Neuronal stem cell (in vitro differentiated cells): Measurements from ENCODE around the gene FHOD3.

Experiments used
- DNase-seq: peaks from one replicate; pipeline ENCODE4 v3.0.0-alpha.2; 2013; ENCODE audit warnings: low spot score
- H2AFZ ChIP-seq: one replicate; pipeline ENCODE4 v1.6.1; 2013; ENCODE audit warnings: mild to moderate bottlenecking, low read length, inconsistent platforms
- H2AK5ac ChIP-seq: 2 replicates; pipeline ENCODE4 v1.6.1; 2013; ENCODE audit warnings: low read depth, mild to moderate bottlenecking, inconsistent platforms, low read length, moderate library complexity, mixed read lengths
- H2BK120ac ChIP-seq: 2 replicates; pipeline ENCODE4 v1.6.1; 2013; ENCODE audit warnings: low read depth, mild to moderate bottlenecking, inconsistent platforms, low read length, moderate library complexity, mixed read lengths
- H2BK12ac ChIP-seq: one replicate; pipeline ENCODE4 v1.6.1; 2013; ENCODE audit warnings: low read length, inconsistent platforms
- H2BK15ac ChIP-seq: 2 replicates; pipeline ENCODE4 v1.6.1; 2013; ENCODE audit warnings: mild to moderate bottlenecking, low read length, inconsistent platforms, mixed read lengths
- H2BK5ac ChIP-seq: one replicate; pipeline ENCODE4 v1.6.1; 2013; ENCODE audit warnings: inconsistent platforms, mild to moderate bottlenecking, low read length, moderate library complexity
- H3K14ac ChIP-seq: one replicate; pipeline ENCODE4 v1.6.1; 2013; ENCODE audit warnings: low read length, inconsistent platforms
- H3K18ac ChIP-seq: 2 replicates; pipeline ENCODE4 v1.6.1; 2013; ENCODE audit warnings: low read length, inconsistent platforms
- H3K23ac ChIP-seq: 2 replicates; pipeline ENCODE4 v1.6.1; 2013; ENCODE audit warnings: low read depth, mild to moderate bottlenecking, mixed read lengths, low read length, inconsistent platforms; ENCODE audit not compliant: poor library complexity
- H3K27ac ChIP-seq: replicated peaks from 3 replicates; pipeline ENCODE4 v1.5.1; 2013; ENCODE audit warnings: low read length, inconsistent platforms
- H3K27me3 ChIP-seq, 3 experiments: 2 replicates each; pipeline ENCODE4 v1.6.1; 2013; ENCODE audit warnings: low read length in 3 of 3, mild to moderate bottlenecking in 2 of 3, inconsistent platforms in 1 of 3, low read depth in 1 of 3, mixed read lengths in 1 of 3, moderate library complexity in 1 of 3; ENCODE audit not compliant: control insufficient read depth in 3 of 3, insufficient read depth in 3 of 3
- H3K36me3 ChIP-seq, 2 donors: replicated peaks in 1 of 2; 2 replicates each; pipeline ENCODE4 v1.6.1; 2013; ENCODE audit warnings: low read length in 2 of 2; ENCODE audit not compliant: control insufficient read depth in 2 of 2, insufficient read depth in 2 of 2
- H3K4ac ChIP-seq: 2 replicates; pipeline ENCODE4 v1.6.1; 2013; ENCODE audit warnings: inconsistent platforms, mild to moderate bottlenecking, low read length, moderate library complexity
- H3K4me1 ChIP-seq, 2 donors: 1 replicate in 1 of 2; 2 replicates in 1 of 2; pipeline ENCODE4 v1.6.1; 2013; ENCODE audit warnings: low read length in 2 of 2, low read depth in 1 of 2; ENCODE audit not compliant: control insufficient read depth in 2 of 2, insufficient read depth in 1 of 2
- H3K4me2 ChIP-seq: one replicate; pipeline ENCODE4 v1.6.1; 2013; ENCODE audit warnings: mild to moderate bottlenecking, low read length, inconsistent platforms; ENCODE audit not compliant: insufficient read depth, poor library complexity, severe bottlenecking
- H3K4me3 ChIP-seq, 2 donors: 2 replicates each; pipeline ENCODE4 v1.5.1; 2013; ENCODE audit warnings: low read length in 2 of 2, mild to moderate bottlenecking in 2 of 2, inconsistent platforms in 1 of 2, moderate library complexity in 1 of 2
- H3K79me1 ChIP-seq: one replicate; pipeline ENCODE4 v1.6.1; 2013; ENCODE audit warnings: low read depth, mild to moderate bottlenecking, inconsistent platforms, low read length, moderate library complexity
- H3K9ac ChIP-seq: one replicate; pipeline ENCODE4 v1.6.1; 2013; ENCODE audit warnings: mild to moderate bottlenecking, low read depth, low read length, inconsistent platforms; ENCODE audit not compliant: poor library complexity
- H3K9me3 ChIP-seq, 2 donors: replicated peaks in 1 of 2; 2 replicates each; pipeline versions ENCODE3 to v1.6.1; 2013; ENCODE audit warnings: low read length in 2 of 2, mild to moderate bottlenecking in 2 of 2, inconsistent platforms in 1 of 2, low read depth in 1 of 2, mixed read lengths in 1 of 2, moderate library complexity in 1 of 2; ENCODE audit not compliant: control insufficient read depth in 2 of 2, insufficient read depth in 1 of 2
- H4K8ac ChIP-seq: one replicate; pipeline ENCODE4 v1.6.1; 2013; ENCODE audit warnings: low read depth, mild to moderate bottlenecking, inconsistent platforms, low read length, moderate library complexity
- H4K91ac ChIP-seq: one replicate; pipeline ENCODE4 v1.6.1; 2013; ENCODE audit warnings: low read length, low read depth, mild to moderate bottlenecking, inconsistent platforms; ENCODE audit not compliant: poor library complexity
- WGBS, 2 donors: extraction: QIAGEN DNeasy Blood & Tissue Kit; methylation state at CpG; one replicate each; pipeline ENCODE4 v1.1.7; 2013; ENCODE audit warnings: missing lambda C conversion rate in 2 of 2, mixed read lengths in 1 of 2; ENCODE audit not compliant: insufficient read length in 2 of 2, insufficient replicate concordance in 1 of 2; ENCODE audit errors: extremely low coverage in 2 of 2; 5-methylcytosine and 5-hydroxymethylcytosine counted together

FHOD3 gene

DNA sequence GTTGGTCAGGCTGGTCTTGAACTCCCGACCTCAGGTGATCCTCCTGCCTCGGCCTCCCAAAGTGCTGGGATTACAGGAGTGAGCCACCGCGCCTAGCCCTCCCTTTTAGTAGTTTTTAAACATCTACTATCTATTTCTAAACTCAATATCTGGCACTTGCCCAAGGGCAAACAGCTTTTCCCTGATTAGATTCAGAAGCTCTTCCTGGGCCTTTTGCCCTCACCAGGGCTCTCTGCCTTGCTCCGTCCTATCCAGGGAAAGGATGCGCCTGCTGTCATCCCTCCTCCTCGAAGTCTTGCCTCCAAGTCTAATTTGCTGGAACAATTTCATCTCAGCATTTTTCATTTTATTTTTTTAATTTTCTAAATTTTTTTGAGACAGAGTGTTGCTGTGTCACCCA lies 41.4 kb upstream of the FHOD3 start:
- Histone ChIP-seq H3K27ac (no peak overlapping the region), H2BK120ac (no peak overlapping the region), H3K79me1 (no peaks in the 10 kb centered on the region), H3K18ac (no peak overlapping the region), H3K9ac (no peak overlapping the region), H3K27me3 (peaks cover 0 to 42% (median 0%) of the 10 kb centered on the region in 3 experiments), H4K8ac (no peak overlapping the region), H3K4ac (no peak overlapping the region), H2BK5ac (no peak overlapping the region), H2AFZ (no peak overlapping the region), H2BK15ac (no peak overlapping the region), H3K9me3 (no peaks in the 10 kb centered on the region), H3K23ac (no peak overlapping the region), H3K36me3 (no peaks in the 10 kb centered on the region), H4K91ac (no peak overlapping the region), H3K14ac (no peak overlapping the region), H2AK5ac (no peak overlapping the region), H2BK12ac (no peak overlapping the region), H3K4me1 (peaks cover 0 to 4% of the 10 kb centered on the region in 2 donors), H3K4me2 (no peak overlapping the region), H3K4me3 (no peak overlapping the region)
- no CpG with 5 or more reads among the region's 7 CpGs for WGBS, 2 donors
- DNase-seq: no peak

DNA sequence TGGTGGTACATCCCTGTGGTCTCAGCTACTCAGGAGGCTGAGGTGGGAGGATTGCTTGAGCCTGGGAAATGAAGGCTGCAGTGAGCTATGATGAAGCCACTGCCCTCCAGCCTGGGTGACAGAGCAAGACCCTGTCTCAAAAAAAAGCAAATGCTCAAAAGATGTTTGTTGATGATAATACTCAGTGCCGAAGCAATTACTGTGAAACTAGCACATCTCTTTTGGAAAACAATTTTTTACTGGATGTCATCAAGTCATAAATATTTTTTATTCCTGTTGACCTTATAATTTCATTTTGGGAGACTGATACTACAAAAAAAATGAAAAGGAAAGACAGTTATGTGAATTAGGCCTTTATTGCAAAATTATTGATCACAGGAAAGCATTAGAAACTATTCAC lies 34.5 kb upstream of the FHOD3 start:
- Histone ChIP-seq H3K4ac (no peak overlapping the region), H2AK5ac (no peak overlapping the region), H3K79me1 (no peaks in the 10 kb centered on the region), H3K9ac (no peak overlapping the region), H3K14ac (no peak overlapping the region), H3K9me3 (no peaks in the 10 kb centered on the region), H4K91ac (no peak overlapping the region), H2AFZ (no peak overlapping the region), H3K27me3 (peaks cover 0 to 41% (median 0%) of the 10 kb centered on the region in 3 experiments), H2BK15ac (no peak overlapping the region), H2BK5ac (no peak overlapping the region), H3K4me1 (no peaks in the 10 kb centered on the region), H3K4me3 (no peak overlapping the region), H3K27ac (no peak overlapping the region), H3K36me3 (no peaks in the 10 kb centered on the region), H2BK120ac (no peak overlapping the region), H3K23ac (no peak overlapping the region), H3K4me2 (no peak overlapping the region), H3K18ac (no peak overlapping the region), H4K8ac (no peak overlapping the region), H2BK12ac (no peak overlapping the region)
- no peak for DNase-seq
- WGBS, 2 donors: no CpG with 5 or more reads among the region's 1 CpG

DNA sequence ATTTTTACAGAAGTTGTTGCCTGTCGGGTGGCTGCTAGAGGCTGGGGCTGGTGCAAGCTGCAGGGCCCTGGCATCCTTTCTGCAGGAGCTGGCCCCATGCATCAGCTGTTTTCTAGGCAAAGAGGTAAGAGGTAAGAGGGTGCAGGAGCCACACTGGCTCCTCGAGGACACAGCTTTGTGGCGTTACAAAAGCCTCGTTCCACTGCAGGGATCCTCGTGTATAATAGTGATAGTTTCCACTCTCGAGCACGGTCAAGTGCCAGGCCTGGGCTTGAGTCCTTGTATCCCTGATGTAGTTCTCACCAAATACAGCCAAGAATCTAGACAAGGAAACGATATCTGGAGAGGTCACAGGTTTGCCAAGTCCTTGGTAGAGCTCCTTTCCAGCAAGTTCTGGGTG lies 33.2 kb upstream of the FHOD3 start:
- DNase-seq: no peak
- Histone ChIP-seq H3K27me3 (peaks cover 0 to 34% (median 0%) of the 10 kb centered on the region in 3 experiments), H2AFZ (no peak overlapping the region), H2BK15ac (no peak overlapping the region), H3K27ac (no peak overlapping the region), H3K36me3 (no peaks in the 10 kb centered on the region), H3K4ac (no peak overlapping the region), H2AK5ac (no peak overlapping the region), H3K4me1 (no peaks in the 10 kb centered on the region), H3K23ac (no peak overlapping the region), H2BK5ac (no peak overlapping the region), H2BK12ac (no peak overlapping the region), H3K18ac (no peak overlapping the region), H3K14ac (no peak overlapping the region), H4K91ac (no peak overlapping the region), H3K4me3 (no peak overlapping the region), H3K9me3 (no peaks in the 10 kb centered on the region), H4K8ac (no peak overlapping the region), H3K79me1 (no peaks in the 10 kb centered on the region), H3K9ac (no peak overlapping the region), H3K4me2 (no peak overlapping the region), H2BK120ac (no peak overlapping the region)
- no CpG with 5 or more reads among the region's 8 CpGs for WGBS, 2 donors

DNA sequence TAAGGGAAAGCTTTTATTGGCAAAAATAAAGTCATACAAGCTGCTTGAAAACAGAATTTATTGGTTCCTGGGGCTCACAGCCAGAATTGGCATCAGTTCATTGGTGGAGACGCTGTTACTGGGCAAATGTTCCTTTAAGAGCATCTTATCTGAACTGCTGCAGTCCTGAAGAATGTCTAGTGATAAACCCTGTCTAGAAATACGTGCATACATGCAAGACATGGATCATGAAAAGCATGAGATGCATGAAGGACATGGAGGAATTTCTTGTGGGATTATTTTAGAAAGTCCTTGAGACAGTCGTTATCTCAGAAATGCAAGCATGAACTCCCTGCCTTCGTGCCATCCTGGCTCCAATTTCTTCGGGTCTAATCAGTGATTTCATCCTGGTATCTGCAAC lies 32.5 kb upstream of the FHOD3 start:
- H4K91ac ChIP-seq: no peak overlapping the region
- no peaks in the 10 kb centered on the region for H3K79me1 ChIP-seq
- H3K9me3 ChIP-seq: no peaks in the 10 kb centered on the region
- H2BK5ac ChIP-seq: no peak overlapping the region
- H2AFZ ChIP-seq: no peak overlapping the region
- H3K9ac ChIP-seq: no peak overlapping the region
- no peak overlapping the region for H3K18ac ChIP-seq
- no peak overlapping the region for H3K27ac ChIP-seq
- no CpG with 5 or more reads among the region's 5 CpGs for WGBS, 2 donors
- H3K27me3 ChIP-seq: peaks cover 0 to 29% (median 0%) of the 10 kb centered on the region in 3 experiments
- no peak overlapping the region for H2BK120ac ChIP-seq
- no peak overlapping the region for H2AK5ac ChIP-seq
- no peak overlapping the region for H3K4ac ChIP-seq
- H3K4me2 ChIP-seq: no peak overlapping the region
- H3K23ac ChIP-seq: no peak overlapping the region
- no peak overlapping the region for H2BK12ac ChIP-seq
- DNase-seq: no peak
- no peaks in the 10 kb centered on the region for H3K4me1 ChIP-seq
- H3K4me3 ChIP-seq: no peak overlapping the region
- no peaks in the 10 kb centered on the region for H3K36me3 ChIP-seq
- H2BK15ac ChIP-seq: no peak overlapping the region
- H3K14ac ChIP-seq: no peak overlapping the region
- no peak overlapping the region for H4K8ac ChIP-seq
